NCI-H1930 (cell line): Measurements from ENCODE around the gene HDLBP.

Experiments
- DNase-seq, 2 experiments: peaks; one replicate each; lab custom pipeline; 2025; lab: John Stamatoyannopoulos, UW

The HDLBP gene

DNA sequence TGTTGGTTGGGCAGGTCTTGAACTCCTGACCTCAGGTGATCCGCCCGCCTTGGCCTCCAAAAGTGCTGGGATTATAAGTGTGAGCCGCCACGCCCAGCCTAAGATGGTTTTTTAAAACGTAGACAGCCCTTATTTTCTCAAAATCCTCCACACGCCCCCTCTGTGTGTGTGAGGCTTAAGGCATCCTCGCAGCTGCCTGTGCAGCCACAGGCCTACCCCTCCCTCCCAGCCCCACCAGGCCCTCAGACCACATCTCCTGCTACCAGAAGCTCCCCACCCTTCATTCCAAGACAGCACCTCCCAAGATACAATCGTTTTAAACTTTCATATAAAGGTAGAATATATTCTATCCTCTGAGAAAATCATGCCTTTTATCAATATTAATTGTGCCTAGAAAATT, 122.2 kb downstream of the HDLBP start:
- DNase-seq = no peak

DNA sequence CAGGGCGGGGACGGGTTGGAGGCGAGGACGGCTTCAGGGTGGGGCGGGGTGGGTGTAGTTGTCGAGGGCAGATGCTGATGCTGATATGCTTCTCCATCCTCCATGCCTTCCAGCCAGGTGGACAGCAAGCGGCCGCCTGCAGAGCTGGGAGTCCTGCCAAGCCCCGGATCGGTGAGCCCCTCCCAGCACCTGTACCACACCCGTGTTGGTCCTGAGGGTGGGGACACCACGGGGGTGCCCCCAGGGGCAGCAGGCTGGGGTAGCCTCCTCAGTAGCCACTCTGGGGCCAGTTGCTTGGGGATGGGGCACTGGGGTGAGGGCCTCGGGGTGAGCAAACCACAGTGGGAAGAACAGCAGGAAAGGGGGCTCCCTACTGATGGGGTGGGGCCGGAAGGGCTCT, 124.4 kb downstream of the HDLBP start:
- no peak for DNase-seq

GRCh38 chr2:241190291-241190981, 125.0 kb downstream of the HDLBP start:
- no peak for DNase-seq

- DNase-seq = no peak
These were observed 125.6 kb downstream of the HDLBP start for GRCh38 chr2:241189856-241190201.

GRCh38 chr2:241189093-241189855, 126.2 kb downstream of the HDLBP start:
- DNase-seq = no peak

GRCh38 chr2:241188361-241189092, 126.9 kb downstream of the HDLBP start, which contains the start of gene ANO7:
TSS of gene ANO7 (plus strand) at chr2:241188677. CDS start at chr2:241190064, 1,387 bp downstream.
- no peak for DNase-seq

- DNase-seq = no peak
These were observed 127.6 kb downstream of the HDLBP start for GRCh38 chr2:241187918-241188234.

DNA sequence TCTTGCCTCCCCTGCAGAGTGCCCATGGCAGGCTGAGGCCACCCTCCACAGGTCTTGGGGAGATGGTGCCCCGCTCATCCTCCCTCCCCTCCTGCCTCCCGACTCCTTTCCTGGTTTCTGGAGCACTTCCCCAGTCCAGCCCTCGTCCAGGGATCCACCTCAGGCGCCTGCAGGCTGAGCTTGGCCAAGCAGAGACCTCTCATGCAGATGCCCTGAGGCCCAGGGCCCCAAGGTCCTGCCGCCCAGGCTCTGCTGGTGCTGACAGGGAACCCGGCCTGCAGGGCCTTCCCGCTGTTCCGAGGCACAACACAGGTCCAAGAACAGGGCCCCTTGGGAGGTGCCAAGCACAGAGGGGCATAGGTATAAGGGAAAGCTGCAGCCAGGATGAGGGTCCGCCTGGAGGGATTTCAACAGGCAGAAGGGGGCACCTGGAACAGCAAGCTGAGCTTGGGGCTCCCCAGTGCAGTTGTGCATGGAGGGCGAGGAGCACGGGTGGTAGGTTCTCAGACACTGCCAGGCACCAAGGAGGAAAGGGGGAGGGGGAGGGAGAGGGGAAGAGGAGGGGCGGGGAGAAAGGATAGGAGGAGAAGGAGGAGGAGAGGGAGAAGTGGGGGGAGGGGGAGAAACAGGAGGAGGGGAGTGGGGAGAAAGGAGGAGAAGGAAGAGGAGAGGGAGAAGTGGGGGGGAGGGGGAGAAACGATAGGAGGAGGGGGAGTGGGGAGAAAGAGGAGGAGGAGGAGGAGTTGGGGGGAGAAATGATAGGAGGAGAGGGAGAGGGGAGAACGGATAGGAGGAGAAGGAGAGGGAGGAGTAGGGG, 128.2 kb downstream of the HDLBP start:
- no peak for DNase-seq

DNA sequence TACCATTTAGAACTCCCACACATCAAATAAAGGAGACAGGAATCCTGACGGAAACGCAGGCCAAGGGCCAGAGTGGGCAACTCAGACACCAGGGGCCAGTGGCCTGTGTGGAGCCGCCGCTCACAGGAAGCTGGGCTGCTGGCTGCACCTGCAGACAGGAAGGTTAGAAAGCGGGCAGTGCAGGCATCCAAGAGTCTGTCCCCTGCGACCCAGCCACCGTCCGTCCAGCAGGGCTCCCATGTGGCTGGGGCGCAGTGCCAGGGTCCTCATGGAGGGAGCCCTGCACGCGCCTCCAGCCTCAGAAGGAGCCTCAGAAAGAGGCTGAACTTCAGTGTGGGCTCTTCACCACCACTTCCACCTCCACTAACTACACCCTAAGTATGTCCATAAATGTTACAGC, 129.5 kb downstream of the HDLBP start:
- no peak for DNase-seq

GRCh38 chr2:241184901-241185300, 130.6 kb downstream of the HDLBP start:
- DNase-seq = no peak

GRCh38 chr2:241183221-241183620, 132.3 kb downstream of the HDLBP start:
- DNase-seq = no peak

GRCh38 chr2:241182531-241183133, 132.8 kb downstream of the HDLBP start:
- no peak for DNase-seq

- no peak for DNase-seq
These were observed 133.3 kb downstream of the HDLBP start for GRCh38 chr2:241182126-241182525.

DNA sequence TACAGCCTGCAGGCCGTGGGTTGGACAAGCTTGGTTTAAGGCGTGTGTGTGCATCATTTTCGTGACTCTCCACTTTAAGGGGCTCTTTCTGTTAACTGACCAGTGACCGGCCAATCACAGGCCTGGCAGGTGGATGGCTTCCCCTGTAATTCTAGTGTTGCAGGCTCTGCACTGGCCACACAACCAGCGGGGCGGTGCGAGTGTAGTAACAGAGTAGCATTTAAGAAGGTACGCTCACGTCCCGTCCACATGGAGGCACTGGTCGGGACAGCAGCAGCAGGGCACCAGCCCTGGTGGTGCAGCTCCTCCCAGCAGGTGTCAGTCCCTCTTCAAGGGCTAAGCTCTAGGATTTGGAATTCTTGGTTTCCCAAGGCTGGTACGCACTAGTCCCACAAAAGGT, 135.0 kb downstream of the HDLBP start:
- no peak for DNase-seq

- no peak for DNase-seq
These were observed 135.6 kb downstream of the HDLBP start for GRCh38 chr2:241179899-241180298.

DNA sequence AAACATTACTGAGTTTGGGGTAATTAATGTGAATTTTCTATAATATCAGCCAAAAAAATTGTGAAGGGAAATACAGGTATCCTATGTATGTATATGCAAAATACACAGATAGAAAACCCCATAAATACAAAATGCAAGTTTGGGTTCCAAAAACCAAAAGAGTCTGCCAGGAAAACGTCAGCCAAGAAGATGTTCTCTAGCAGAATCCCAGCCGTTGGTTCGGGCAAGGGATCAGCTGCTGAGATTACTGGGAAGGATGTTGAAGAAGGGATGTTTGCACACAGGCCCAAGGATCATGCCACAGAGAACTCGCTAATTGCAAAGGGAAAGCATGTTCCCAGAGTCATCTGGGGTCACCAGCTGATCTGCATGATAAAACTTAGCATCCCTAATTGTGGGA, 136.5 kb downstream of the HDLBP start:
- no peak for DNase-seq

GRCh38 chr2:241177526-241178334, 137.7 kb downstream of the HDLBP start:
- no peak for DNase-seq
